Stimulated activated CD4-positive, alpha-beta T cell treated with anti-CD3 and anti-CD28 coated beads, TNF-alpha, amount 100 ng/mL, for 48 hours (primary cell): Measurements from ENCODE around the gene SERPINB6.
"Not testable (repeated sequence)": the region's sequence is repeated elsewhere in the genome, so short reads cannot be mapped to it uniquely, and the experiment has no call there.

Source experiments
- DNase-seq, 3 donors: peaks; one replicate each; pipeline ENCODE4 v3.0.0-alpha.2; 2020; ENCODE audit warnings: low read depth in 3 of 3

The SERPINB6 gene

DNA sequence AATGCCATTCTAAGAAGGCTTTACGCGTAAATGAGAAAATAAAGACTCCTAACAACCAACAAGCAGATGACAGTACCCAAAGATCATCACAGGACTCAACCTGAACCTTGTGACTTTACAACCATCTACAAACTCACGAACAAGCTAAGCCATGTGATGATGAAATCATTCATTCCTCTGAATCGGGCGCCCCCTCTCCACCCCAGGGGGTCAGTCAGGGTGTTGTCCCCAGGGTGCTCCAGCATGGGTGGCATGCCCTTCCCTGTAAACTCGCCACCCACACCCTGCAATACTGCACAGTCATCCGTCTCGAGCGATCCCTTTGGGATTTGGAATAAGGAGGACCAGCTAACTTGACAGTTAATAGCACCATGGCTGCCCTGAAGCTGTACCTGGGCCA, 12.6 kb downstream of the SERPINB6 start:
- DNase-seq = no peak

GRCh38 chr6:2958331-2958711, 13.0 kb downstream of the SERPINB6 start:
- no peak for DNase-seq

DNA sequence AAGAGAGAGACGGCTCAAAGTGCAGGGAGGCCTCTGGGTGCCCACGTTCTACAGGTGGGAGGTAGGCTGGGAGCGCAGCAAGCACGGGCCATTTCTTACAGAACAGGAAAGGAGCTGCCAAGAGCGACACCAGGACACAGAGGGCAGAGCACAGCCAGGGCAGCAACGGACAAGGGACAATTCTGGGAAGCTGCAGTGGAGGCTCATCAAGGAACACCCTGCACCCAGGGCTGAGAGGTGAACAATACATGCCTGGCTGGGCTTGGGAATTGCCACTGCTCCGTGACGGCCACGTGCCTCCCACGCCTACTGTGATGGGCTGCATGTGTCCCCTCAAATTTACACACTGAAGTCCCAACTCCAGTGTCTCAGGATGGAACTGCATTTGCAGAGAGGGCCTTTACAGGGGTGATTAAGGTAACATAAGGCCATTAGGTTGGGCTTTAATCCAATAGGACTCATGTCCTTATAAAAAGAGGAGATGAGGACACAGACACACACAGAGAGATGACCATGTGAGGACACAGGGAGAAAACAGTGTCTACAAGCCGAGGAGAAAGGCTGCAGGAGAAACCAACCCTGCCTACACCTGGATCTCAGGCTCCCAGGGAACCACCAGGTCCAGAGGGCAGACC, 13.6 kb downstream of the SERPINB6 start:
- DNase-seq = no peak

GRCh38 chr6:2956930-2957685, 14.3 kb downstream of the SERPINB6 start:
- no peak for DNase-seq

DNA sequence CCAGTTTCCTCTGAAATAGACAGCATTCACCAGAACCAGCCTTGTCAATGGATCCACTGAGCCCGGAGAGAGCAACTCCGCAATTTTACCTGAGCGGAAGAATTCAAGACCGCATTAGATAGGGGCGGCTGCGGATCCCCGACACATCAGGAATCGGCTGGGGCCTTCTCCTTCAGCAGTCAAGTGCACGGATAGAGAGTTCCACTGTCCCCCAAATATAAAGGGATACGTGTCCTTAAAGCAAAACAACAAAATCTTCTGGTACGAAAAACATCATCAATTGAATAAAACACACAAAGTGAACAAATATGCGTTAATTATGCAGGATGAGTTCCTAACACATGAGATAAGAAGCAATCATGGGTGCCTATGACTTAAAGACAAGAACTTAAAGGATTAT, 18.3 kb downstream of the SERPINB6 start:
- no peak for DNase-seq

GRCh38 chr6:2952557-2953095, 18.7 kb downstream of the SERPINB6 start:
- peak; percentile 44 to 61 (median 46) for DNase-seq

GRCh38 chr6:2951728-2952127, 19.6 kb downstream of the SERPINB6 start:
- DNase-seq = no peak

GRCh38 chr6:2950713-2951112, 20.7 kb downstream of the SERPINB6 start:
- no peak for DNase-seq

DNA sequence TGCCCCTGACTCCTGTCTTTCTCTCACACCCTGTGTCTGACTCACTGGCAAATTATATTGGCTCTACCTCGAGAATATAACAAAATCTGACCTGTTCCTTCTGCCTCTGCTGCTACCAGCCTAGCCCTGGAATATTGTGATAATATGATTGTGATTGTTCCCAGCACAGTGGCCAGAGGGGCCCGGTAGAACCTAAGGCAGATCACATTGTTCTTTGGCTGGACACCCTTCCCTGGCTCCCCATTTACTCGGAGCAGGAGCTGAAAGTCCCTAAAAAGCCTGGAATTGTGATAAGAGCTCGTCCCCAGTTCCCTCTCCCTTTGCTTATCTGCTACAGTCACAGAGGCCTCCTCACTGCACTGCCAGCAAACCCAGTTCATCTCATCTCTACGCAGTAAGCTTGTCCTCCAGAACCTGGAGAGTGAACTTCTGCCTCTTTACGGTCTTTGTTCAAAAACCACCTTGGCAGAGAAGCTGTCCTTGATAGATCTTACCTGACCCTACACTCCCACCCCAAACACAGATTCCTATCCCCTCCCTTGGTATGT, 21.8 kb downstream of the SERPINB6 start:
- no peak for DNase-seq

DNA sequence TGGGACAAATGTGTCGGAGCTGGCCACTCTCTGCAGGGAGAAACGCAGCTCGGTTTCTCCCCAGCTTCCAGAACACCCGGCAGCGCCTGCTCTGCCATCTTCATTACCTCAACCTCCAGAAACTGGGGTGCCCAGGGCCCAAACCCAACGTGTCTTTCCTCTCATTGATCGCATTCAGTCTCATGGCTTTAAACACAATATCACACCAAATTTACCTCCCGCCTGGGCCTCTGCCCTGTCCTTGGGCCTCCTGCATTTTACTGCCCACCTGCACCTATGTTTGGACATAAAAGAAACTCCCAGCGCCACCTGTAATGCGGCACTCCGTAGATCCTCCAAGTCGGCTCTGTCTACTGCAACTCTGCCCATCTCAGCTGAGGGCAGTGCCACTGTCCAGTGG, 22.2 kb downstream of the SERPINB6 start:
- no peak for DNase-seq

- no peak for DNase-seq
Observed at GRCh38 chr6:2948228-2949025, 22.9 kb downstream of the SERPINB6 start.

GRCh38 chr6:2947445-2947844, 23.9 kb downstream of the SERPINB6 start:
- no peak for DNase-seq

DNA sequence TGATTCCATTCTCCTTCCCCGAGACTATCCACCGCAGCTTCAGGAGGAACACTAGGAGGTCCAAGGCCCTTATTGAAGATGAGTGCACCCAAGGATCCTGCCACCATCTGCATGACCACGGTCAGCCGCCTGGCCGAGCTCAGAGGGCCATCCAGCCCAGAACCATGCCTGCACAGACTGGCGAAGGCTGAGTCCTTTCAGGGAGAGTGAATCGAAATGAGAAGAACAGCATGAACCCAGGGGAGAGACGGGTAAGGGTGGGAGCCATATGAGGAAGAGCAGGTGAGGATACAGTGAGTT, 26.3 kb downstream of the SERPINB6 start:
- no peak for DNase-seq

- no peak for DNase-seq
Observed at GRCh38 chr6:2944405-2945152, 26.8 kb downstream of the SERPINB6 start.

- no peak for DNase-seq
Observed at GRCh38 chr6:2943564-2943955, 27.8 kb downstream of the SERPINB6 start.

- DNase-seq = no peak
Observed at GRCh38 chr6:2942914-2943563, 28.3 kb downstream of the SERPINB6 start.

GRCh38 chr6:2942116-2942515, 29.3 kb downstream of the SERPINB6 start:
- DNase-seq = not testable (repeated sequence)

DNA sequence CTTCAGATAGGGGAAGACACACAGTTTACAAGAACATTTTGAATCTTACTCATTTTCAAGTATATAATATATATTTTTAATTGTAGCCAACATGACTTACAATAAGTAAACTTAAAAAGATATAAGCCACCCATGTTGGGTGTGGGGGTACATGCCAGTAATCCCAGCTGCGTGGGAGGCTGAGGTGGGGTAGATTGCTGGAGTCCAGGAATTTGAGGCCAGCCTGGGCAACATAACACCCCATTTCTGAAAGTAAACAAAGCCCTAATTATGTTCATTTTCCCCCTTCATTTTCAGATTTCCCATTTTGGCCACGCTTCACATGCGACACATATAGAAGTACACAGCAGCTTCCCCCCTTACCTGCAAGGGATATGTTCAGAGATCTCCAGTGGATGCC, 30.5 kb downstream of the SERPINB6 start:
- no peak for DNase-seq

DNA sequence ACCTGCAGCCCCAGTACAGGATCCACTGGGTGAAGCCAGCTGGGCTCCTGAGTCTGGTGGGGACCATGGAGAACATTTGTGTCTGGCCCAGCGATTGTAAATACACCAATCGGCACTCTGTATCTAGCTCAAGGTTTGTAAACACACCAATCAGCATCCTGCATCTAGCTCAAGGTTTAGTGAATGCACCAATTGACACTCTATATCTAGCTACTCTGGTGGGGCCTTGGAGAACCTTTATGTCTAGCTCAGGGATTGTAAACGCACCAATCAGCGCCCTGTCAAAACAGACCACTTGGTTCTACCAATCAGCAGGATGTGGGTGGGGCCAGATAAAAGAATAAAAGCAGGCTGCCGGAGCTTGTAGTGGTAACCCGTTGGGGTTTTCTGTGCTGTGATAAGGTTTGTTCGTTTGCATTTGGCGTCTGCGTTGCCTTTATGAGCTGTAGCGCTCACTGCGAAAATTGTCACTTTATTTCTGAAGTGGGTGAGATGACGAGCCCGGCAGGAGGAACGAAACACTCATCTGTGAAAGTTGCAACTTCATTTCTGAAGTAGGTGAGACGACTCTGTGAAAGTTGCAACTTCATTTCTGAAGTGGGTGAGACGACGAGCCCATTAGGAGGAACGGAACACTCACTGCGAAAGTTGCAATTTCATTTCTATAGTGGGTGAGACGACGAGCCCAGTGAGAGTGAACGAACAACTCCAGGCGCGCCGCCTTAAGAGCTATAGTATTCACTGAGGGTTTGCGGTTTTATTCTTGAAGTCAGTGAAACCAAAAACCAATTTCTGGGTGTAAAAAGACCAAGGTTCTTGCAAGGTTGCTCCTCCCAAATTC, 31.1 kb downstream of the SERPINB6 start:
- peak; percentile 67 to 82 (median 75) for DNase-seq

DNA sequence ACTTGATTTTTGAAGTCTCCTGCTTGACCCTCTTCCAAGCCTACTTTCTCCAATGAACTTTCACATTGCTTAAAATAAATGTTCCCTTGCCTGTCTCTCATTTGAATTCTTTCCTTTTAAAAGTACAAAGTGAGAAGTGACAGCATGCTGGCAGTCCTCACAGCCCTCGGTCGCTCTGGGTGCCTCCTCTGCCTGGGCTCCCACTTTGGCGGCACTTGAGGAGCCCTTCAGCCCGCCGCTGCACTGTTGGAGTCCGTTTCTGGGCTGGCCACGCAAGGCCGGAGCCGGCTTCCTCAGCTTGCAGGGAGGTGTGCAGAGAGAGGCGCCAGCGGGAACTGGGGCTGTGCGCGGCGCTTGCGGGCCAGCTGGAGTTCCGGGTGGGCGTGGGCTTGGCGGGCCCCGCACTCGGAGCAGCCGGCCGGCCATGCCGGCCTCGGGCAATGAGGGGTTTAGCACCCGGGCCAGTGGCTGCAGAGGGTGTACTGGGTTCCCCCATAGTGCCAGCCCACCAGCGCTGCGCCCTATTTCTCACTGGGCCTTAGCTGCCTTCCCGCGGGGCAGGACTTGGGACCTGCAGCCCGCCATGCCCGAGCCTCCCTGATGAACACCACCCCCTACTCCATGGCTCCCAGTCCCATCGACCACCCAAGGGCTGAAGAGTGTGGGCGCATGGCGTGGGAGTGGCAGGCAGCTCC, 31.9 kb downstream of the SERPINB6 start:
- no peak for DNase-seq
